Measurements from ENCODE around the gene C1orf21. TPM values are rescaled to one million over a fixed set of nuclear protein-coding genes. Genes with fewer than 3 reads are reported as not detected.
A peak's percentile ranks its signal among the peaks of the same experiment; 100 is the strongest.
"Not testable (repeated sequence)": the region's sequence is repeated elsewhere in the genome, so short reads cannot be mapped to it uniquely, and the experiment has no call there.

Gene C1orf21
- total RNA-seq, 1 donor from 2014 or later = 57.8 TPM

- DNase-seq (ENCODE audit: low spot score) = peak; percentile 11
Measured at GRCh38 chr1:184597650-184598357, 211.0 kb downstream of the C1orf21 start.

- DNase-seq (ENCODE audit: low spot score) = no peak
Measured at GRCh38 chr1:184598403-184599193, 211.8 kb downstream of the C1orf21 start.

GRCh38 chr1:184604152-184604900, 217.5 kb downstream of the C1orf21 start:
- no peak for DNase-seq (ENCODE audit: low spot score)

GRCh38 chr1:184605941-184606340, 219.1 kb downstream of the C1orf21 start:
- DNase-seq (ENCODE audit: low spot score) = no peak

- no peak for DNase-seq (ENCODE audit: low spot score)
Measured at GRCh38 chr1:184606786-184607185, 220.0 kb downstream of the C1orf21 start.

- DNase-seq (ENCODE audit: low spot score) = no peak
Measured at GRCh38 chr1:184608581-184608980, 221.8 kb downstream of the C1orf21 start.

- DNase-seq (ENCODE audit: low spot score) = no peak
Measured at GRCh38 chr1:184608990-184609389, 222.2 kb downstream of the C1orf21 start.

- no peak for DNase-seq (ENCODE audit: low spot score)
Measured at GRCh38 chr1:184610876-184611595, 224.2 kb downstream of the C1orf21 start.

GRCh38 chr1:184612229-184612628, 225.4 kb downstream of the C1orf21 start:
- not testable (repeated sequence) for DNase-seq (ENCODE audit: low spot score)

GRCh38 chr1:184614667-184615066, 227.8 kb downstream of the C1orf21 start:
- no peak for DNase-seq (ENCODE audit: low spot score)

GRCh38 chr1:184615301-184615700, 228.5 kb downstream of the C1orf21 start:
- DNase-seq (ENCODE audit: low spot score) = no peak

- DNase-seq (ENCODE audit: low spot score) = no peak
Measured at GRCh38 chr1:184616504-184616903, 229.7 kb downstream of the C1orf21 start.

- DNase-seq (ENCODE audit: low spot score) = no peak
Measured at GRCh38 chr1:184617433-184618029, 230.7 kb downstream of the C1orf21 start.

GRCh38 chr1:184618851-184619250, 232.0 kb downstream of the C1orf21 start:
- DNase-seq (ENCODE audit: low spot score) = no peak

- no peak for DNase-seq (ENCODE audit: low spot score)
Measured at GRCh38 chr1:184620469-184620868, 233.6 kb downstream of the C1orf21 start.

GRCh38 chr1:184621260-184621659, 234.4 kb downstream of the C1orf21 start:
- DNase-seq (ENCODE audit: low spot score) = no peak

GRCh38 chr1:184622136-184622823, 235.5 kb downstream of the C1orf21 start:
- peak; percentile 35 for DNase-seq (ENCODE audit: low spot score)

GRCh38 chr1:184623404-184623803, 236.6 kb downstream of the C1orf21 start:
- DNase-seq (ENCODE audit: low spot score) = no peak

- no peak for DNase-seq (ENCODE audit: low spot score)
Measured at GRCh38 chr1:184624051-184624450, 237.2 kb downstream of the C1orf21 start.

- DNase-seq (ENCODE audit: low spot score) = no peak
Measured at GRCh38 chr1:184624626-184625025, 237.8 kb downstream of the C1orf21 start.

- no peak for DNase-seq (ENCODE audit: low spot score)
Measured at GRCh38 chr1:184625271-184625670, 238.4 kb downstream of the C1orf21 start.

Measured in mucosa of gallbladder (tissue), 1 donor.